Calu3 (cell line): Measurements from ENCODE around the gene RNF180. TPM values are rescaled to one million over a fixed set of nuclear protein-coding genes. Genes with fewer than 3 reads are reported as not detected.

Experiments
- Bru-seq: library from RNA; stranded (reverse); fragments of 400-500 nt; gene quantifications from one replicate; lab custom pipeline; 2021; lab: Mats Ljungman, UMichigan
- BruChase-seq, 2 experiments: library from RNA; stranded (reverse); fragments of 400-500 nt; gene quantifications; one replicate each; lab custom pipeline; 2021; lab: Mats Ljungman, UMichigan
- BruUV-seq: library from RNA; stranded (reverse); fragments of 400-500 nt; replicated peaks from 2 replicates; lab custom pipeline; 2021; lab: Mats Ljungman, UMichigan
- CTCF ChIA-PET: fragments of 300-600 bp; sonication (Branson Sonifier 250); formaldehyde crosslinking; loops from one replicate; lab custom pipeline; 2022; ENCODE audit warnings: antibody characterized with exemption; lab: Charles Lee
- DNase-seq: peaks from one replicate; pipeline ENCODE4 v3.0.0; 2022
- H3K27ac Mint-ChIP-seq: one replicate; pipeline ENCODE4 v1.8.0; 2022; ENCODE audit warnings: mixed read lengths; ENCODE audit not compliant: unreplicated experiment
- H3K27me3 Mint-ChIP-seq: one replicate; pipeline ENCODE4 v1.8.0; 2022; ENCODE audit warnings: mixed read lengths; ENCODE audit not compliant: unreplicated experiment
- H3K36me3 Mint-ChIP-seq: one replicate; pipeline ENCODE4 v1.8.0; 2022; ENCODE audit warnings: mild to moderate bottlenecking, moderate library complexity, mixed read lengths; ENCODE audit not compliant: insufficient read depth, unreplicated experiment
- H3K4me1 Mint-ChIP-seq: one replicate; pipeline ENCODE4 v1.8.0; 2022; ENCODE audit warnings: mild to moderate bottlenecking, low read depth, mixed read lengths; ENCODE audit not compliant: unreplicated experiment
- H3K4me3 Mint-ChIP-seq: one replicate; pipeline ENCODE4 v1.8.0; 2022; ENCODE audit warnings: mild to moderate bottlenecking, low read depth, moderate library complexity, mixed read lengths; ENCODE audit not compliant: unreplicated experiment
- H3K9me3 Mint-ChIP-seq: one replicate; pipeline ENCODE4 v1.8.0; 2022; ENCODE audit warnings: low read depth, mixed read lengths; ENCODE audit not compliant: unreplicated experiment
- intact Hi-C: fragments of 100-400 bp; cut with micrococcal nuclease; formaldehyde crosslinking; loops from one replicate; pipeline ENCODE4 v1.10.0; 2022; ENCODE audit not compliant: unreplicated experiment
- long read RNA-seq: library from polyadenylated mRNA; stranded (forward); transcript quantifications from one replicate; pipeline ENCODE4 v2.0.0, GENCODE V29; 2022
- total RNA-seq: library from RNA; stranded (reverse); gene quantifications from 2 replicates; pipeline ENCODE4 v1.2.3, GENCODE V29; 2022
- TF ChIP-seq, protein P1 (sequence below): fragments of 200-600 bp; IDR thresholded peaks from one replicate; pipeline ENCODE4 v1.8.0; 2022; ENCODE audit warnings: antibody characterized with exemption; ENCODE audit not compliant: unreplicated experiment

The RNF180 gene, protein sequence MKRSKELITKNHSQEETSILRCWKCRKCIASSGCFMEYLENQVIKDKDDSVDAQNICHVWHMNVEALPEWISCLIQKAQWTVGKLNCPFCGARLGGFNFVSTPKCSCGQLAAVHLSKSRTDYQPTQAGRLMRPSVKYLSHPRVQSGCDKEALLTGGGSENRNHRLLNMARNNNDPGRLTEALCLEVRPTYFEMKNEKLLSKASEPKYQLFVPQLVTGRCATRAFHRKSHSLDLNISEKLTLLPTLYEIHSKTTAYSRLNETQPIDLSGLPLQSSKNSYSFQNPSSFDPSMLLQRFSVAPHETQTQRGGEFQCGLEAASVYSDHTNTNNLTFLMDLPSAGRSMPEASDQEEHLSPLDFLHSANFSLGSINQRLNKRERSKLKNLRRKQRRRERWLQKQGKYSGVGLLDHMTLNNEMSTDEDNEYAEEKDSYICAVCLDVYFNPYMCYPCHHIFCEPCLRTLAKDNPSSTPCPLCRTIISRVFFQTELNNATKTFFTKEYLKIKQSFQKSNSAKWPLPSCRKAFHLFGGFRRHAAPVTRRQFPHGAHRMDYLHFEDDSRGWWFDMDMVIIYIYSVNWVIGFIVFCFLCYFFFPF
- total RNA-seq (2.1 and 2.4 TPM in 2 replicates), Bru-seq, nascent RNA (percentile 36 among the genes with signal in this experiment), BruChase-seq, experiment 1, labeled RNA remaining after a 6-hour chase (percentile 35 among the genes with signal in this experiment), BruChase-seq, experiment 2, labeled RNA remaining after a 2-hour chase (percentile 32 among the genes with signal in this experiment)
- long read RNA-seq: 0 reads

DNA sequence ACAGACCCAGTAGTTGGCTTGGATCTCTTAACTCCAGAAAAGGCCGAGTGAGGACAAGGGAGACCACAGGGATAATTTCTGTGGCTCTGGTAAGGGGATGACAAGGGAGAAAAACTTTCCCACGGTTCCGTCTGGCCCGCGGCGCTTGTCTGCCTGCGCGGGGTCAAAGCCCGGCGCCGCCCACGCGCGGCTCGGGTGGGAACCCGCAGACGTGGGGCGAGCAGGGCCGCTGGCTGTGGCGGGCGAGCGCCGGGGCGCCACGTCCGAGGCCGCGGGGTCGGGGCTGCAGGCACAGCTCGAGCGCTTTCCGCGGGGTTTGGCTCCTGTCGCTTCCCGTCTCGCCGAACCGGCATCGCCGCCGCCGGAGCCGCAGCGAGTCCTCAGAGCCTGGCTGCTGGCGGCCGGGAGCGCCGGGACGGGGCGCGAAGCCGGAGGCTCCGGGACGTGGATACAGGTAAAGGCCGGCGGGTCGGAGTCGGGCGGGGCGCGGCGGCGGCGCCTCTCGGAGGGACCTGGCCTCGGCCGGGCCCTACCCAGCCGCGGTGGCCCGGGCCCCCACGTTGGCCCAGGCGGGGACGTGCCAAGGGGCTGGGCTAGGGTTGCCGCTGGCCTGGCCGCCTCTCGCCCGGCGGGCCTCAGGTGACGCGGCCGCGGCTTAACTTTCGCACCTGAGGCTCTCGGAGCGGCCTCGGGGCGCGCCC is at the start of gene RNF180:
Gene RNF180 (plus strand): TSS at position 344 of the 701 bp plus-strand sequence. CDS start 34,965 bp downstream, outside the sequence.
- peak; percentile 56 for DNase-seq
- intact Hi-C loops: no loop called here
- H3K4me3 Mint-ChIP-seq: peak within 1 kb of the TSS; percentile 75
- H3K36me3 Mint-ChIP-seq: peaks cover 14% of the 10 kb centered on the region
- peaks cover 10% of the 10 kb centered on the region for H3K27me3 Mint-ChIP-seq
- no TSS peak for BruUV-seq
- TF ChIP-seq, protein P1, sequence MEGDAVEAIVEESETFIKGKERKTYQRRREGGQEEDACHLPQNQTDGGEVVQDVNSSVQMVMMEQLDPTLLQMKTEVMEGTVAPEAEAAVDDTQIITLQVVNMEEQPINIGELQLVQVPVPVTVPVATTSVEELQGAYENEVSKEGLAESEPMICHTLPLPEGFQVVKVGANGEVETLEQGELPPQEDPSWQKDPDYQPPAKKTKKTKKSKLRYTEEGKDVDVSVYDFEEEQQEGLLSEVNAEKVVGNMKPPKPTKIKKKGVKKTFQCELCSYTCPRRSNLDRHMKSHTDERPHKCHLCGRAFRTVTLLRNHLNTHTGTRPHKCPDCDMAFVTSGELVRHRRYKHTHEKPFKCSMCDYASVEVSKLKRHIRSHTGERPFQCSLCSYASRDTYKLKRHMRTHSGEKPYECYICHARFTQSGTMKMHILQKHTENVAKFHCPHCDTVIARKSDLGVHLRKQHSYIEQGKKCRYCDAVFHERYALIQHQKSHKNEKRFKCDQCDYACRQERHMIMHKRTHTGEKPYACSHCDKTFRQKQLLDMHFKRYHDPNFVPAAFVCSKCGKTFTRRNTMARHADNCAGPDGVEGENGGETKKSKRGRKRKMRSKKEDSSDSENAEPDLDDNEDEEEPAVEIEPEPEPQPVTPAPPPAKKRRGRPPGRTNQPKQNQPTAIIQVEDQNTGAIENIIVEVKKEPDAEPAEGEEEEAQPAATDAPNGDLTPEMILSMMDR: no peak
- H3K4me1 Mint-ChIP-seq: no peaks in the 10 kb centered on the region
- CTCF ChIA-PET: interaction anchor here (0.6 kb wide), 1 partner anchor 290 kb away, joined by 3 read pairs; no protein-coding TSS in a partner anchor
- H3K27ac Mint-ChIP-seq: peak within 1 kb of the TSS; percentile 1
- H3K9me3 Mint-ChIP-seq: no peaks in the 10 kb centered on the region

DNA sequence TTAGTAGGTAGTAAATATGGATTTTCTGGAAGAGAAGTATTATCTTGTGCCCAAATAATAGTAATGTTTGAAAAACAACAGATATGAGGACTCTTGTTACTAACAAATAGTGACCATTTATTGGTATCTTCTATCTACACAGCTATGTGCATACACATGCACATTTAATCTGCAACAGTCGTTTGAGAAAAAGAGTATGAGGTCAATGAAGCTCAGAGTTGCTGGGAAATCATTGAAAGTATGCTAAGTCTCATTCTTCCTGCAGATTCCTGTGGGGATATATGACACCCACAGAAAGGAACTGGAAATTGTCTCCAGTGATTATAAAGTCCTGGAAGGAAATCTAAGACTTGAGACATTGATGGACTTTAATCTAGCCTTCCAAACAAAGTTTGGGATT is 40.1 kb upstream of the RNF180 start:
- intact Hi-C loops: loop anchor here (5.0 kb wide), 1 partner anchor 288 kb away; no protein-coding TSS in a partner anchor
- Mint-ChIP-seq H3K27ac (no peak overlapping the region), H3K4me1 (no peaks in the 10 kb centered on the region), H3K27me3 (peaks cover 8% of the 10 kb centered on the region), H3K4me3 (no peak overlapping the region), H3K36me3 (no peaks in the 10 kb centered on the region), H3K9me3 (no peaks in the 10 kb centered on the region)
- no TSS peak for BruUV-seq
- TF ChIP-seq, protein P1: no peak
- no peak for DNase-seq
- CTCF ChIA-PET: no interaction called here

DNA sequence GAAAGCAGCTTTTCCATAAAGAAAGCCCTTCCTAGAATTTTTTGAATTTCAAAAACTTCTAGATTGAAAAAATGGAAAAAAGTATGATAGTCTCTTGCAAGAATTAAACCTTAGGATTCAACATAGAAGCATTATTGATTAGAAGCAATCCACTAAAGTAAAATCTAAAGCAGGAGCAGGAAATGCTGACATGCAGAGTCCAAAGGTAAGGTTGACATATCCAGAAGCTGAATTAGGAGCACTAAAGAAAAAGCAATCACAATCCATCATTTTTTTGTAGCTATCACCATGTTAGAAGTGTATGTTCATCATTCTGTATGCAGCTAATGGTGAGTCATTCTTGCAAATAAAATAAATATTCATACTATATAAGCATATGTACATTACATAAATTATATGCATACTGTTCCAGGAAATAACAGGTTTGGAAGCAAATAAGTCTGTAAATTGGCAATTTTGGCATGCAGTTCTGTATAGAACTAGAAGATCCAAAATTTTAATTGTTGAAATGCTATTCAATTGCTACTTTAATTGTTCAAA is 39.4 kb upstream of the RNF180 start:
- Mint-ChIP-seq H3K36me3 (no peaks in the 10 kb centered on the region), H3K27me3 (peaks cover under 1% of the 10 kb centered on the region), H3K4me3 (no peak overlapping the region), H3K9me3 (no peaks in the 10 kb centered on the region), H3K4me1 (no peaks in the 10 kb centered on the region), H3K27ac (no peak overlapping the region)
- DNase-seq: no peak
- intact Hi-C loops: loop anchor here (5.0 kb wide), 1 partner anchor 289 kb away; no protein-coding TSS in a partner anchor
- no TSS peak for BruUV-seq
- TF ChIP-seq, protein P1: no peak
- CTCF ChIA-PET: no interaction called here

DNA sequence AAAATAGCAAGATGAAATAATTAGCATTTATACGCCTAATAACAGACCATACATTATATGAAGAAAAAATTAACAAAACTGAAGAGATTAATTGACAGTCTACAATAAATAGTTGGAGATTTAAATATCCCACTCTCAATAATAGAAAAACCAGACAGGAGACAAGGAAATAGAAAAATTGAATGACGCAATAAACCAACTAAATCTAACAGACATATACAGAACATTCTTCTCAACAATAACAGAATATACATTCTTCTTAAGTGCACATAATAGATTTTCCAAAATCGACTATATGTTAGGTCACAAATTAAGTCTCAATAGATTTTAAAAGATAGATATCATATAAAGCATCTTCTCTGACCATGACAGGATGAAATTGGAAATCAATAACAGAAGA is 25.6 kb upstream of the RNF180 start:
- no TSS peak for BruUV-seq
- intact Hi-C loops: no loop called here
- TF ChIP-seq, protein P1: no peak
- Mint-ChIP-seq H3K36me3 (no peaks in the 10 kb centered on the region), H3K4me1 (no peaks in the 10 kb centered on the region), H3K4me3 (no peak overlapping the region), H3K9me3 (no peaks in the 10 kb centered on the region), H3K27ac (no peak overlapping the region), H3K27me3 (no peaks in the 10 kb centered on the region)
- DNase-seq: no peak
- CTCF ChIA-PET: no interaction called here
